Activated CD8-positive, alpha-beta memory T cell treated with anti-CD3 and anti-CD28 coated beads, Interleukin-2, amount 50 U/mL, for 24 hours (primary cell): ENCODE measurements around the gene GBE1.

Experiments used
- DNase-seq: peaks from one replicate; pipeline ENCODE4 v3.0.0-alpha.2; 2020; ENCODE audit errors: extremely low read depth

Gene GBE1

GRCh38 chr3:81699536-81700320 is 61.7 kb downstream of the GBE1 start:
- DNase-seq: no peak

GRCh38 chr3:81696090-81696489 is 65.4 kb downstream of the GBE1 start:
- no peak for DNase-seq

GRCh38 chr3:81695302-81695701 is 66.1 kb downstream of the GBE1 start:
- no peak for DNase-seq

GRCh38 chr3:81694662-81695061 is 66.8 kb downstream of the GBE1 start:
- DNase-seq: no peak

GRCh38 chr3:81692766-81693165 is 68.7 kb downstream of the GBE1 start:
- no peak for DNase-seq

GRCh38 chr3:81689617-81690016 is 71.8 kb downstream of the GBE1 start:
- no peak for DNase-seq

GRCh38 chr3:81684751-81685395 is 76.6 kb downstream of the GBE1 start:
- DNase-seq: no peak

GRCh38 chr3:81676706-81677456 is 84.6 kb downstream of the GBE1 start:
- no peak for DNase-seq

GRCh38 chr3:81674690-81675089 is 86.8 kb downstream of the GBE1 start:
- DNase-seq: no peak

GRCh38 chr3:81668283-81668682 is 93.2 kb downstream of the GBE1 start:
- no peak for DNase-seq

GRCh38 chr3:81666502-81667121 is 94.8 kb downstream of the GBE1 start:
- DNase-seq: no peak

GRCh38 chr3:81663114-81663513 is 98.3 kb downstream of the GBE1 start:
- DNase-seq: no peak

GRCh38 chr3:81660036-81660435 is 101.4 kb downstream of the GBE1 start:
- no peak for DNase-seq

GRCh38 chr3:81658322-81658997 is 103.0 kb downstream of the GBE1 start:
- no peak for DNase-seq

GRCh38 chr3:81651139-81651538 is 110.3 kb downstream of the GBE1 start:
- no peak for DNase-seq

GRCh38 chr3:81650187-81650586 is 111.3 kb downstream of the GBE1 start:
- no peak for DNase-seq

- DNase-seq: no peak
Observed at GRCh38 chr3:81645248-81645647, 116.2 kb downstream of the GBE1 start.

GRCh38 chr3:81643721-81644120 is 117.7 kb downstream of the GBE1 start:
- no peak for DNase-seq

GRCh38 chr3:81638480-81638879 is 123.0 kb downstream of the GBE1 start:
- DNase-seq: no peak

GRCh38 chr3:81632659-81633058 is 128.8 kb downstream of the GBE1 start:
- no peak for DNase-seq

- DNase-seq: no peak
Observed at GRCh38 chr3:81624756-81625155, 136.7 kb downstream of the GBE1 start.

- DNase-seq: no peak
Observed at GRCh38 chr3:81622395-81622794, 139.1 kb downstream of the GBE1 start.
